GM19099 (cell line): Measurements from ENCODE around the gene CTNND2.

ENCODE experiments used
- POLR2A ChIP-seq: IDR thresholded peaks from 3 replicates; pipeline ENCODE4 v1.6.1; 2011; ENCODE audit warnings: low read depth; ENCODE audit not compliant: insufficient read length; ENCODE audit errors: extremely low read depth

The CTNND2 gene, protein sequence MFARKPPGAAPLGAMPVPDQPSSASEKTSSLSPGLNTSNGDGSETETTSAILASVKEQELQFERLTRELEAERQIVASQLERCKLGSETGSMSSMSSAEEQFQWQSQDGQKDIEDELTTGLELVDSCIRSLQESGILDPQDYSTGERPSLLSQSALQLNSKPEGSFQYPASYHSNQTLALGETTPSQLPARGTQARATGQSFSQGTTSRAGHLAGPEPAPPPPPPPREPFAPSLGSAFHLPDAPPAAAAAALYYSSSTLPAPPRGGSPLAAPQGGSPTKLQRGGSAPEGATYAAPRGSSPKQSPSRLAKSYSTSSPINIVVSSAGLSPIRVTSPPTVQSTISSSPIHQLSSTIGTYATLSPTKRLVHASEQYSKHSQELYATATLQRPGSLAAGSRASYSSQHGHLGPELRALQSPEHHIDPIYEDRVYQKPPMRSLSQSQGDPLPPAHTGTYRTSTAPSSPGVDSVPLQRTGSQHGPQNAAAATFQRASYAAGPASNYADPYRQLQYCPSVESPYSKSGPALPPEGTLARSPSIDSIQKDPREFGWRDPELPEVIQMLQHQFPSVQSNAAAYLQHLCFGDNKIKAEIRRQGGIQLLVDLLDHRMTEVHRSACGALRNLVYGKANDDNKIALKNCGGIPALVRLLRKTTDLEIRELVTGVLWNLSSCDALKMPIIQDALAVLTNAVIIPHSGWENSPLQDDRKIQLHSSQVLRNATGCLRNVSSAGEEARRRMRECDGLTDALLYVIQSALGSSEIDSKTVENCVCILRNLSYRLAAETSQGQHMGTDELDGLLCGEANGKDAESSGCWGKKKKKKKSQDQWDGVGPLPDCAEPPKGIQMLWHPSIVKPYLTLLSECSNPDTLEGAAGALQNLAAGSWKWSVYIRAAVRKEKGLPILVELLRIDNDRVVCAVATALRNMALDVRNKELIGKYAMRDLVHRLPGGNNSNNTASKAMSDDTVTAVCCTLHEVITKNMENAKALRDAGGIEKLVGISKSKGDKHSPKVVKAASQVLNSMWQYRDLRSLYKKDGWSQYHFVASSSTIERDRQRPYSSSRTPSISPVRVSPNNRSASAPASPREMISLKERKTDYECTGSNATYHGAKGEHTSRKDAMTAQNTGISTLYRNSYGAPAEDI (N-terminal part only)

DNA sequence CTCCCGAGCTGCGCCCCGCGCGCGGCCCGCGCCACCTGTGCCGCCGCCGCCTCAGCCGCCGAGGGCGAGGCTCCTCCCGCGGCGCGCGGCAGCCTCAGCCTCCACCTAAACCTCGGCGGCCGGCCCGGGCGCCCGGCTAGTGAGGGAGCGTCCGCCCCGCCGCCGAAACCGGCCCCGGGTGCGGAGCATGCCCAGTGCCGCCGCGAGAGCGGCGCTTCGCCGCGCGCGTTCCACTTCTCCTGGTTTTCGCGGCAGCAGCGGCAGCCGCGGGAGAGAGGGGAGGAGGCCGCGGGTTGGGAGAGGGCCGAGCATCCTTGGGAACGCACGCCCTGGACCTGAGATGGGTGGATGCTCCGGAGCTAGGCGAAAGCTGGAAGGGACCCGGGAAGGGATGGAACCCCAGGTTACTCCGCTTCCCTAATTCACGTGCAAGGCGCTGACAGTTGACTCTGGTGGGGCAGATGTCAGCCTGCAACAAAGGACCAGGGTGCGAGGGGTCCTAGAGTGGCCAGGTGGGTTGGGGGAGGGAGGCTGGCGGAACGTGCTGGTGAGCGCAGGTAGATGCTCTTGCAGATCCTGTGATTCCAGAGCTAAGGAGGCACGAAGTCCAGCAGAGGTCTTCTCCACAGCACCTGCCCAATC is at the start of gene CTNND2:
CTNND2 (minus strand) TSS at position 182 of the 642 bp plus-strand sequence. CDS start 593 bp downstream, outside the sequence.
- no peak for TF ChIP-seq POLR2A

DNA sequence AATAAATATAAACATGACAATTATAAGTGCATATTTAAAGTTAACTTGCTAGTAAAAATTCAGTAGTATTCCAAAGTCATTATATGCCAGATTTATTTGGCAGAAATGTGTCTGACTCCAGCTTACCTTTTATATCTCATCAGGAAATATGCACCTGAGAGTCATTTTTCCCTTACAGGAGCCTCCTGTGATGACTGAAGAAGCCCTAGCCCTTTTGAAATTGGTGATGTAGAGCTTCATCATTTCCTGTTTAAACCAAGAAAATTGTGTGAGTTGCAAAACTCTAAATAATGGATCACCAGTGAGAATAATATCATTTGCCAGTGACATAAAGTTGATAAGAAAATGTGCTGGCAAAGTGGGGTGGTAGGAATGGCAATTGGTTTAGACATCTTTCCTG is 42.1 kb upstream of the CTNND2 start:
- TF ChIP-seq POLR2A: no peak

DNA sequence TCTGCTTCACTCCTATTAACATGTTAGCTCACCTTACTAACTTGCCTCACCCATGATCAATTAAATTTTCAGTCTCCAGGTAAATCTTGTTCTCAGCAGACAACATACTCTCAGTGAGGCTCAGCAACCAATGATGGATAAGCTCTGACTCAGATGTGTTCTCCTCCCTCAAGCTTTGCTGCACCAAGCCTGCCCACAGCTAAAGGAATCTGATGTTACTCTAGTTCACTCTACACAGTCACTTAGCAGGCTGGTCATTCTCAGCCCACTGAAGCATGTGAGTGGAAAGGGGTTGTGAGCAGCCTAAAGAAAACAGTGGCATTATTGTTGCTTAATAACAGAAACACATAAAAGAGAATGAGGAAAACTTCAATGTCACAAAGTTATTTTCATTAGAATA is 37.3 kb upstream of the CTNND2 start:
- TF ChIP-seq POLR2A: no peak

DNA sequence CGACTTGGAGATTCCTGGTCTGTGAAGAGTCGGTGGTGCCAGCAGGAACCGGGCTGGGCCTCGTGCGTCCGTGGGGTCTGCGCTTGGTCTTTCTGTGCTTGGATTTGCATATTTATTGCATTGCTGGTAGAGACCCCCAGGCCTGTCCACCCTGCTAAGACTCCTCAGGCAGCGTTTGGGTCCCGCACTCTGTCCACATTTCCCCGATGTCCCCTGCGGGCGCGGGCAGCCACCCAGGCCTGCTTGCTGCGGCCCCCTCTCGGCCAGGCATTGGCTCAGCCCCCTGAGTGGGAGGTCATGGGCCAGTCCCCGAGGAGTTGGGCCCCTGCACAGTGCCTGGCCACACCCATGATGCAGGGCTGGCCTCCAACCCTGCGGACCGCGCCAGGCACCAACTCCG is 27.4 kb upstream of the CTNND2 start:
- no peak for TF ChIP-seq POLR2A

DNA sequence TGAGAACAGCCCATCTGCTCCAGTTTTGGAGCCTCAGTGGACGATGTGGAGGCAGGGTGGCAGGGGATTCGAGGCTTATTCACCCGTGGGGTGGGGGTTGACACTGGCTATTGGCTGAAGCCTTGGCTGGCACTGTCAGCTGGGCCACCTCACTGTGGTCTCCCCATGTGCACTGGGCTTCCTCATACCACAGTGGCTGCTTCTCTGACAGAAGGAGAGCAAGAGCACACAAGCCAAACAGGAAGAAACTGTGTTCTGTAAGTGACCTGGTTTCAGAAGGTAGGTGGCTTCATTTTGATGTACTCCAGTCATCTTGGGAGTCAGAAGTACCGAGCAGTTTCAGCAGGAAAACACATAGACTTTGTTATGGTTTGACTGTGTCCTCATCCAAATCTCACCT is 24.7 kb upstream of the CTNND2 start:
- TF ChIP-seq POLR2A: no peak

DNA sequence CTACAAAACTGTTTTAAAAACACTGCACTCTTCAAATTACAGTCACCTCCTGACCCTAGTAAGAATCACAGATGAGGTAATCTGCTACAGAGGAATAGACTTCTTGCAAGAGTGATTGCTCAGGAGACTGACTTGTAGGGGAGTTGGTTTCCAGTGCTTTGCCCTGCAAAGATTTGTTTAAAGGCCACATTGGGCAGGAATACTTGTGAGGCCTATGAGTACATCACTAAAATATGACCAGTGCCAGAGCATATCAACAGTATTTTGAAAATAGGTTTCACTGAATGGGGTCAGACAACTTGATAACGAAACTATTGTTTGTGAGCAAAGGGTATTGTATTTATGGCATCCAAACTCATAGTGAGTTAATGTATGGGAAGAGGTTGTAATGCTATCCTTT is 21.5 kb upstream of the CTNND2 start:
- TF ChIP-seq POLR2A: no peak

DNA sequence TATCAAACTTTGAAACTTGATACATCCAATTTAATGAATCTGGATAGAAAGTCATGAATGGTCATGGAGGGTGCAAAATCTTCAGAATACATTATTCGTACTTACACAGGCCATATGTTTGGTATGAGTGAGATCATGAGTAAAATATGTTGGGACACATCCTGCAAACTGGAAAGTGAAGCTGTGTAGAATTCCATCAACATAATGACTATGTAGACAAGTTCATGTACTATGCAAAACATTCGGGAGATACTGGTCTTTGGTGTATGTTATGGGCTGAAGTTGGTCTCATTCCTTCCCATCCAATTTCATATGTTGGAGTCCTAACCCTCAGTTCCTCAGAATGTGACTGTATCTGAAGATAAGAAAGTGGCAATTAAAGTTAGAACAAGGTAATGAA is 18.1 kb upstream of the CTNND2 start:
- TF ChIP-seq POLR2A: no peak

DNA sequence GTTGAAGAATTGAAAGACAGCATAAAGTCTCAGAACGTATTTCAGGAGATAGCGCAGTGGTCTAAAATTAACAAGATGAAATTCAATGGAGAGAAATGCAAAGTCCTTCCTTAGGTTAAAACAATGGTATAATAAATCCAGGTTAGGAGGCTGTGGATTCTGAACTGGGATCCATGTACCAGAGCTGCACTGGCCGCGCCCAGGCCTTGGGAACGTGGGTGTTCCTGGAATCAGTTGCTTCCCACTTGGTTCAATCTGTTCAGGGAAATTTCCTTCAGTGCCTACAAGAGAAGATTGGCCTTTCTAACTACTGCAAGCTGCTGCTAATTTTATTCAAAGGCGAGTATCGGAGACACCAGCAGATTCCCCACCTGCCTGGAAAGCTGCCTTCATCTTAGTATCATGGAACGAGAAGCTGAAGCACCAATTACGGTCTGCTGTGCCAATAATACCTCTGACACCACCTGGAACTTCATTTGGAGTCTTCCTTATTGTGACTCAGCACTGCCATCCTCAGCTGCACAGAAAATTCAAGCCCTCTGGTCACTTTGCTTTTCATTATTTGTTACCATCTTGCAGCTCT is 14.3 kb upstream of the CTNND2 start:
- TF ChIP-seq POLR2A: no peak

DNA sequence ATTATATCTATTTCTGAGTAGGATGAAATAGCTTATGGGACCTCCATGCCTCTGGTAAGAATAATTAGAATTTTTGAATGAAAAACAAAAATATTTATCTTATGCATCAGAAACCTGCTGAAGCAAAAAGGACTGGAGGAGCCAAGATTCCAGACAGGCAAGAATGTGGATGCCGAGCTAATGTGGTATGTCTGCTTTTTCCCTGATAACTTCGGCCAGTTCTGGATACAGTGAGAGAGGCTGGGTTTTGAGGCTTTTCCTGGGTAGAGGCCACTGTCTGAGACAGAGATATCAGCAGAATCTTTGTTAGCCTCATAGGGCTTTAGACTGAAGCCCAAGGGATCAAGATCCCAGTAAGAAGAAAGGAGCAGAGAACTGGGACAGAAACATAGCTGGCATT is 5.2 kb upstream of the CTNND2 start:
- TF ChIP-seq POLR2A: no peak

DNA sequence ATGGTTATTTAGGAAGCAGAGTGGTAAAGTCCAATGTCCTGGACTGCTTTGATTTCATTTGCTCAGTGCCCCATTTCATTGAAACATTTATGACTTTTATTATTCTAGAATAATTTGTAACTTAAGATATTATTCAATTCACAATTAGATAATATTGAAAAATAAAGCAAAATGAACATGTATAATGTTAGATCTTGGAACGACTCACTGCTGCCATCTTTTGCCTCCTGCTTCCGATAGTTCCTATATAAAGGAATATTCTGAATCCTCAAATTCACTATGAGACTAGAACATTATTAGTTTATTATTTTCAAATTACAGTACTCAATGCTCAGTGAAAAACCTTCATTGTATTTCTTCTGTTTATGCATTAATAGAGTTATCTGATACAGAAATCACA is 2.3 kb upstream of the CTNND2 start:
- TF ChIP-seq POLR2A: no peak

DNA sequence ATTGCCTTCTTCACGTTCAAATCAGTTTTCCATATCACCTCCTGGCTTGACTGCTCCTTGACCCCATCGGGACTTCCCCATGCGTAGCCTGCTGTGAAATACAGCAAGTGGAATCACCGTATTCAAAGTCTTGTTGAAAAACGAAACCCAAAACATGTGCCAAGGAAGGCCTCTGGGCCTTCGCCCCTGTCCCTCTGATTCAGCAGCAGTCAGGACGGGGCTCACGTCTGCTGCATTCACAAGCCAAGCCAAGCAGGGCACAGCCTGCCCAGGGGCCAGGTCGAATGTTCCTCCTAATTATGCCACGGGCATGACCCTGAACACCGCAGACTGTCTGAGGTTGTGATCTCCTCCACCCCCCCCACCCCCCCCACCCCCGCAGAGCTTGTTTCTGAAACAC is 960 bp upstream of the CTNND2 start:
- TF ChIP-seq POLR2A: no peak

DNA sequence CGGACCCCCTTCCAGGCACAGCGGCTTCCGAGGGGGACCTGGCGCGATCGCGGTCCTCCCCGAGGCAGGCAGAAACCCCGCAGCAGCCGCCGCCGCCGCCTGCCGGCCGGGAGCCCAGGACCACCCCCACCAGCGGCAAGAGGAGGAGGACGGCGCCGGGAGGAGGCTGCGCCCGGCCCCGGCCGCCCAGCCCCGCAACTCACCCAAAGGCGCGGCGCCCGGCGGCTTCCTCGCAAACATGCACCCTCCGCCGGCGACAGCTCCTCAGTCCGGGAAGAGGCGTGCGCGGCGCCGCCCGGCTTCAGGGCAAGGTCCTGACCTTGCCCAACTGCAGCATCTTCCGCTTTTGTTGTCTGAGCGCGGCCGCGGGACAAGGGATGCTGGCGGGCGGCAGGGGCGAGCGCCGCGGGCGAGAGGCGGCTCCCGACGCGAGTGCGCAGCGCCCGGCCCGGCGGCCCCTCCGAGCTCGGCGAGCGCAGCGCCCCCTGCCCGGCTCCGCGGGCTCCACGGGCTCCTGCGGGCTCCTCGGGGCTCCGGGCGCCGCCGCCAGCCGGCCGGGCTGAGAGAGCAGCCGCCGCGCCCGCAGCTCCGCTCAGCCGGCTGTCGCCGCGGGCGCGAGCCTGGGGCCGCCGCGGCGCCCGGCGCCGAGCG is 507 bp downstream of the CTNND2 start:
- no peak for TF ChIP-seq POLR2A

DNA sequence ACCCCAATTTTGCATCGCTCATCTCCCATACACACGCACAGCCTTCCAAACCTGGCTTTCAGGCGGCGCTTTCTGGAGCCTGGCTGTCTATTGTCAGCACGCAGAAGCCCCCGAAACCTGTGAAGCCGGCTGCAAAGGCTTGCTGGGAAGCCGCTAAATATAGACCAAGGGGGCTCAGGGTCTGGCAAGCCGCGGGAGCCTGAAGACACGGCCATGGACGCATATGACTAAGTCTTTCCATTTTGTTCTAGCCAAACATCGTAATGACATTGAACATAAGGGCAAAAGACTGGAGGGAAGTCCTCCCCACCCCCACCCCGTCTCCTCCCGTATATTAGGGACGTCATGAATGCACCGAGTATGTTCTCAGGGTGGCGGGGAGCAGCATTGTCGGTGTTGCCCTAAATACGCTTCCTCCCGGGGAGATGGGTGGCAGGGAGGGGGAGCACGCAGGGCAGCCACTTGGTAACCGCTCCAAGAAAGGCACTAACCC is 1.1 kb downstream of the CTNND2 start:
- TF ChIP-seq POLR2A: no peak

DNA sequence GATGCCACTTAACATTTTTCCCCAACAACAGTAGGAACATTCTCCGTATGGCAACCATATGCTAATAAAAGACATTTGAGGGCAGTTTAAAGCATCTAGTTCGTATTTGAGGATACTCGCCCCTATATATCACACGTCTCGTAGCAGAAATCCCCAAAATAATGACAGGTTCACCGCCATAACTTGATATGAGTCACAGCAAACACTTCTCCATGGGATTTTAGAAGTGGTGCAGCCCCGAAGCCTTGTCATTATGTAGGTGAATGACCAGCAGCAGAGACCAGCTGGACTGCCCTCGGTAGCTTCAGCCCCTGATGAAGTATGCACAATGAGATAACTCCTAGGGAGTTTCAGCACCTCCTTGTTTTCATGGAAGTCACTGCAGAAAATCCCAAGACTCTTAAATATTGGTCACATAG is 2.0 kb downstream of the CTNND2 start:
- no peak for TF ChIP-seq POLR2A
